ENCODE results near the gene DOLK.

GRCh38 chr9:128916745-128917144 lies 30.7 kb downstream of the DOLK start:
- TF ChIP-seq CTCF (IDR thresholded peaks at IDR 0.05) (no peak), POLR2A (IDR thresholded peaks at IDR 0.05) (no peak)
